ENCODE results near the gene A3GALT2.
"Not testable (repeated sequence)": the region's sequence is repeated elsewhere in the genome, so short reads cannot be mapped to it uniquely, and the experiment has no call there.

DNA sequence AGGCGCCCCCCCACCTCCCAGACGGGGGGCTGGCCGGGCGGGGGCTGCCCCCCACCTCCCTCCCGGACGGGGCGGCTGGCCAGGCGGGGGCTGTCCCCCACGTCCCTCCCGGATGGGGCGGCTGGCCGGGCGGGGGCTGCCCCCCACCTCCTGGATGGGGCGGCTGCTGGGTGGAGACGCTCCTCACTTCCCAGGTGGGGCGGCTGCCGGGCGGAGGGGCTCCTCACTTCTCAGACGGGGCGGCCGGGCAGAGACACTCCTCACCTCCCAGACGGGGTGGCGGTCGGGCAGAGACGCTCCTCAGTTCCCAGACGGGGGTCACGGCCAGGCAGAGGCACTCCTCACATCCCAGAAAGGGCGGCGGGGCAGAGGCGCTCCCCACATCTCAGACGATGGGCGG is 11.5 kb downstream of the A3GALT2 start:
- TF ChIP-seq, protein P1, sequence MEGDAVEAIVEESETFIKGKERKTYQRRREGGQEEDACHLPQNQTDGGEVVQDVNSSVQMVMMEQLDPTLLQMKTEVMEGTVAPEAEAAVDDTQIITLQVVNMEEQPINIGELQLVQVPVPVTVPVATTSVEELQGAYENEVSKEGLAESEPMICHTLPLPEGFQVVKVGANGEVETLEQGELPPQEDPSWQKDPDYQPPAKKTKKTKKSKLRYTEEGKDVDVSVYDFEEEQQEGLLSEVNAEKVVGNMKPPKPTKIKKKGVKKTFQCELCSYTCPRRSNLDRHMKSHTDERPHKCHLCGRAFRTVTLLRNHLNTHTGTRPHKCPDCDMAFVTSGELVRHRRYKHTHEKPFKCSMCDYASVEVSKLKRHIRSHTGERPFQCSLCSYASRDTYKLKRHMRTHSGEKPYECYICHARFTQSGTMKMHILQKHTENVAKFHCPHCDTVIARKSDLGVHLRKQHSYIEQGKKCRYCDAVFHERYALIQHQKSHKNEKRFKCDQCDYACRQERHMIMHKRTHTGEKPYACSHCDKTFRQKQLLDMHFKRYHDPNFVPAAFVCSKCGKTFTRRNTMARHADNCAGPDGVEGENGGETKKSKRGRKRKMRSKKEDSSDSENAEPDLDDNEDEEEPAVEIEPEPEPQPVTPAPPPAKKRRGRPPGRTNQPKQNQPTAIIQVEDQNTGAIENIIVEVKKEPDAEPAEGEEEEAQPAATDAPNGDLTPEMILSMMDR (IDR thresholded peaks at IDR 0.05): not testable (repeated sequence)
- TF ChIP-seq NFE2L1 (CRISPR knock-in tag; IDR thresholded peaks at IDR 0.05); NR2C2 (CRISPR knock-in tag; IDR thresholded peaks at IDR 0.05); SMAD3 (CRISPR knock-in tag; IDR thresholded peaks at IDR 0.05; ENCODE audit: borderline replicate concordance); EMX1 (CRISPR knock-in tag; IDR thresholded peaks at IDR 0.05); TP53 (CRISPR knock-in tag; IDR thresholded peaks at IDR 0.05): not testable (repeated sequence)
- TF ChIP-seq, protein P2, sequence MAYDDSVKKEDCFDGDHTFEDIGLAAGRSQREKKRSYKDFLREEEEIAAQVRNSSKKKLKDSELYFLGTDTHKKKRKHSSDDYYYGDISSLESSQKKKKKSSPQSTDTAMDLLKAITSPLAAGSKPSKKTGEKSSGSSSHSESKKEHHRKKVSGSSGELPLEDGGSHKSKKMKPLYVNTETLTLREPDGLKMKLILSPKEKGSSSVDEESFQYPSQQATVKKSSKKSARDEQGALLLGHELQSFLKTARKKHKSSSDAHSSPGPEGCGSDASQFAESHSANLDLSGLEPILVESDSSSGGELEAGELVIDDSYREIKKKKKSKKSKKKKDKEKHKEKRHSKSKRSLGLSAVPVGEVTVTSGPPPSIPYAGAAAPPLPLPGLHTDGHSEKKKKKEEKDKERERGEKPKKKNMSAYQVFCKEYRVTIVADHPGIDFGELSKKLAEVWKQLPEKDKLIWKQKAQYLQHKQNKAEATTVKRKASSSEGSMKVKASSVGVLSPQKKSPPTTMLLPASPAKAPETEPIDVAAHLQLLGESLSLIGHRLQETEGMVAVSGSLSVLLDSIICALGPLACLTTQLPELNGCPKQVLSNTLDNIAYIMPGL (CRISPR knock-in tag; IDR thresholded peaks at IDR 0.05): not testable (repeated sequence)
- TF ChIP-seq, protein P3, sequence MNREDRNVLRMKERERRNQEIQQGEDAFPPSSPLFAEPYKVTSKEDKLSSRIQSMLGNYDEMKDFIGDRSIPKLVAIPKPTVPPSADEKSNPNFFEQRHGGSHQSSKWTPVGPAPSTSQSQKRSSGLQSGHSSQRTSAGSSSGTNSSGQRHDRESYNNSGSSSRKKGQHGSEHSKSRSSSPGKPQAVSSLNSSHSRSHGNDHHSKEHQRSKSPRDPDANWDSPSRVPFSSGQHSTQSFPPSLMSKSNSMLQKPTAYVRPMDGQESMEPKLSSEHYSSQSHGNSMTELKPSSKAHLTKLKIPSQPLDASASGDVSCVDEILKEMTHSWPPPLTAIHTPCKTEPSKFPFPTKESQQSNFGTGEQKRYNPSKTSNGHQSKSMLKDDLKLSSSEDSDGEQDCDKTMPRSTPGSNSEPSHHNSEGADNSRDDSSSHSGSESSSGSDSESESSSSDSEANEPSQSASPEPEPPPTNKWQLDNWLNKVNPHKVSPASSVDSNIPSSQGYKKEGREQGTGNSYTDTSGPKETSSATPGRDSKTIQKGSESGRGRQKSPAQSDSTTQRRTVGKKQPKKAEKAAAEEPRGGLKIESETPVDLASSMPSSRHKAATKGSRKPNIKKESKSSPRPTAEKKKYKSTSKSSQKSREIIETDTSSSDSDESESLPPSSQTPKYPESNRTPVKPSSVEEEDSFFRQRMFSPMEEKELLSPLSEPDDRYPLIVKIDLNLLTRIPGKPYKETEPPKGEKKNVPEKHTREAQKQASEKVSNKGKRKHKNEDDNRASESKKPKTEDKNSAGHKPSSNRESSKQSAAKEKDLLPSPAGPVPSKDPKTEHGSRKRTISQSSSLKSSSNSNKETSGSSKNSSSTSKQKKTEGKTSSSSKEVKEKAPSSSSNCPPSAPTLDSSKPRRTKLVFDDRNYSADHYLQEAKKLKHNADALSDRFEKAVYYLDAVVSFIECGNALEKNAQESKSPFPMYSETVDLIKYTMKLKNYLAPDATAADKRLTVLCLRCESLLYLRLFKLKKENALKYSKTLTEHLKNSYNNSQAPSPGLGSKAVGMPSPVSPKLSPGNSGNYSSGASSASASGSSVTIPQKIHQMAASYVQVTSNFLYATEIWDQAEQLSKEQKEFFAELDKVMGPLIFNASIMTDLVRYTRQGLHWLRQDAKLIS (CRISPR knock-in tag; IDR thresholded peaks at IDR 0.05; ENCODE audit: borderline replicate concordance): not testable (repeated sequence)

All from WTC11 (cell line).